Measurements from ENCODE around the gene BLM.
"Not testable (repeated sequence)": the region's sequence is repeated elsewhere in the genome, so short reads cannot be mapped to it uniquely, and the experiment has no call there.

BLM gene

DNA sequence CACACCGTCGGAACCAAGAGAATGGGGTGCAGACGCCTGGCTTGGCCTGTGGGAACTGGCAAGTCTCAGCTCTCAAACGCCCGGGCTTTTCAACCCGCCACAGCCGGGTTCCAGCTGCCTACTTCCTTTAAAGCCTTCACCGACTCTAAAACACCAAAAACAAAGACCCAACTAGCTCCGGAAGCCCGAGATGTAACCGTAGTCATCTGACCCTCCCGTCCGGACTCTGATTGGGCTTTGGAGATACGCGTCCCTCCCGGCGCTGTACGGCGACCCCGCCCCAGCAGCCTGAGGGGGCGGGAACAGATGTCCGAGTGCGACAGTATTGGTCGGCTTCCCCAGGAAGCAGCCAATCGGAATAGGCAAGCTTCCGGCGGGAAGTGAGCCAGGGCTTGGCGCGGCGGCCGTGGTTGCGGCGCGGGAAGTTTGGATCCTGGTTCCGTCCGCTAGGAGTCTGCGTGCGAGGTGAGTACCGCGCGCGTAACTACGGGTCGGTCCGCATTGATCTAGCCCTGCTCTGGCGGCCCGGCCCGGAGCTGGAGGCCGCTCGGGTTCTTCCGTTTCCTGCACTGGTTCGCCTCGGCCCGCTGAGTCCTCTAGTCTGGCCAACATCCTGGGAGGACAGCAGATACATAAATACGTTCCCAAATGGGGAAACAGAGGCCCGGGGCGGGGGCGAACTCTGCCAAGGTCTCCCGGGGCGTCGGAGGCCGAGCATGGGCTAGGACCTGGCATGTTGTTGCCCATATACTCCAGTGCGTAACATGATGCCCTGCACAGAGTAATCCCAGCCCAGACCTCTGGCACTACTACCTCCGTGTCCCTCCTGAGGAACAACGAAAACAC, at the start of gene BLM:
Gene BLM, plus strand, starts transcription at position 371 of the 846 bp plus-strand sequence. CDS start 30,047 bp downstream, outside the sequence.
- peak; percentile 92 to 95 for DNase-seq

DNA sequence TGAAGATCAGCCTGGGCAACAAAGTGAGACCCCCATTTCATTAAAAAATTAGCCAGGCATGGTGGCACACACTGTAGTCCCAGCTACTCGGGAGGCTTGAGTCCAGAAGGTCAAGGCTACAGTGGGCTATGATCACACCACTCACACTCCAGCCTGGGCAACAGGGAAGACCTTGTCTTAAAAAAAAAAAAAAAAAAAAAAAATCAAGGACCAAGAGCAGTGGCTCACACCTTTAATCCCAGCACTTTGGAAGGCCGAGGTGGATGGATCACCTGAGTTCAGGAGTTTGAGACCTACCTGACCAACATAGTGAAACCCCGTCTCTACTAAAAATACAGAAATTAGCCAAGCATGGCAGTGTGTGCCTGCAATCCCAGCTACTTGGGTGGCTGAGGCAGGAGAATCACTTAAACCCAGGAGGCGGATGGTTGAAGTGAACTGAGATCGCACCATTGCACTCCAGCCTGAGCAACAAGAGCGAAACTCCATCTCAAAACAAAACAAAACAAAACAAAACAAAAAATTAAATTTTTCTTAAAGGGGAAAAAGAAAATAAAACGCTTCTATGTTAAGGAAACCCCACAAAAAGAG, 49.3 kb upstream of the BLM start:
- DNase-seq = not testable (repeated sequence)

DNA sequence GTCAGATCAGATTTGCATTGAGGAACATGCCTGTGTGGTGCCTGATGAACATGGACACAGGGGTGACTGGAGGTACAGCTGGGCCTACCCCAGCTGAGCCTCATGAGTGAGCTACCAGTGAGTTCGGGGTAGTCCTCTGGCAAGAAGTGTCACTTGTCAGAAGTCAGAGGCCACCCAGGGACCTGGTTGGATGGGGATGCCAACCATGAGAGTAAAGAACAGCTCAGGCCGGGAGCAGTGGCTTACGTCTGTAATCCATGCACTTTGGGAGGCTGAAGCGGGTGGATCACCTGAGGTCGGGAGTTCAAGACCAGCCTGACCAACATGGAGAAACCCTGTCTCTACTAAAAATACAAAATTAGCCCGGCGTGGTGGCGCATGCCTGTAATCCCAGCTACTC, 46.5 kb upstream of the BLM start:
- not testable (repeated sequence) for DNase-seq

DNA sequence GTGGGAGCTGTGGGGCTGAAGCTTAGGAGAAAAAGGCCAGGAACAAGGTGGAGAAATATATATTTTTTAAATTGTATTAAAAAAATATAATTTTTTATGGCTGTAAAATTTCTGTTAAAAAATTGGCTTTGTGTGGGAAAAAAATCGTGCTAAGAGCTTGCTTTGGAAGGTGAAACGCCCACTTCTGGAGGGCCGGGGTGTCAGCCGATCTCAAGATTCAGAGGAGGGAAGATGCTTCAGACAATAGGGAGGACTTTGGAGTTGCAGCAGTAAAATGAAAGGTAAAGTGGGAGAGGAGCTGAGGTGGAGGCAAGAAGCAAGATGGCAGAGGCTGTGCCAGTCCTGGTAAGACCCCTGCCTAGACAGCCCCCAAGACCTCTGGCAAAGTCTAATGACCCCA, 45.9 kb upstream of the BLM start:
- no peak for DNase-seq

DNA sequence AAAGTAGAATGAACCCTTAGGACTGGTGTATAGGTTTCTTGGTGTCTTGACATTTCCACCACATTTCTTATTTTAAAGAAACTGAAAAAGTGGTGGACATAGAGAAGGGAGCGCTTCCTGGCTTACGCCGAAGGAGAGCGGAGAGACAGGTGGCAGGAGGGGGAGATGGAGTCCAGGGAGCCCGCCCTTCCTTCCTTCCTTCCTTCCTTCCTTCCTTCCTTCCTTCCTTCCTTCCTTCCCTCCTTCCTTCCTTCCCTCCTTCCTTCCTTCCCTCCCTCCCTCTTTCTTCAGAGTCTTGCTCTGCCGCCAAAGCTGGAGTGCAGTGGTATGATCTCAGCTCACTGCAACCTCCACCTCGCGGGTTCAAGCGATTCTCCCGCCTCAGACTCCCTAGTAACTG, 43.8 kb upstream of the BLM start:
- DNase-seq = not testable (repeated sequence)

DNA sequence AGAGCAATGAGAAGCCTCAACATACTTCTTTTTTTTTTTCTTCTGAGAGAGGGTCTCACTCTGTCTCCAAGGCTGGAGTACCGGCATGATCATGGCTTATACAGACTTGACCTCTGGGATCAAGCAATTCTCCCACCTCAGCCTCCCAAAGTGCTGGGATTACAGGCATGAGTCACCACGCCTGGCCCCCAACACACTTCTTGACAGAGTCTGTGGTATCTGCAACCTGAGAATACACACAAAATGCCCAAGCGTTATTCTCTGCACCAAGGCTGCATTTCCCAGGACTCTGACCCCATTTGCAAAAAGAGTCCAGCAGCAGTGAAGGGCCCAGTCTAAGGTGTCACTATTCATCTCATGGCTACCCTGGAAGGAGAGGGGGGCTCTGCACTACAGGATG, 42.7 kb upstream of the BLM start:
- DNase-seq = no peak

DNA sequence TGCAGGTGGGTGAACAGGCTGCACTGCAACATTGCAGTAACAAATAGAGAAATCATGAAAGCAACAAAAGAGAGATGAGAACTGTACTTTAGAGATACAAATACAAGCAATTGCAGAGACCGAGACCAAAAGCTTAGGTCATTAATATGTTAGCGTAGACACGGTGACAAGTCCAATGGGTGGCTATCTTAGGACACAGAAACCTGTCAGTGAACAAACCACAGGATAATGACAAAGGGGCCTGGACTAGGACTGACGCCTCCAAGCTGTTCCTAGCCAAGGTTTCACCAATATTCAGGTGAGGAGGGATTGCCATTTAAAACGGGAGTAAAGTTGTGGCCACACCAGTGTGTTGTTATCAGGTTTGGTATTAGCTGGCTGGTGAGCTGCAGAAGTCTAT, 41.7 kb upstream of the BLM start:
- no peak for DNase-seq

DNA sequence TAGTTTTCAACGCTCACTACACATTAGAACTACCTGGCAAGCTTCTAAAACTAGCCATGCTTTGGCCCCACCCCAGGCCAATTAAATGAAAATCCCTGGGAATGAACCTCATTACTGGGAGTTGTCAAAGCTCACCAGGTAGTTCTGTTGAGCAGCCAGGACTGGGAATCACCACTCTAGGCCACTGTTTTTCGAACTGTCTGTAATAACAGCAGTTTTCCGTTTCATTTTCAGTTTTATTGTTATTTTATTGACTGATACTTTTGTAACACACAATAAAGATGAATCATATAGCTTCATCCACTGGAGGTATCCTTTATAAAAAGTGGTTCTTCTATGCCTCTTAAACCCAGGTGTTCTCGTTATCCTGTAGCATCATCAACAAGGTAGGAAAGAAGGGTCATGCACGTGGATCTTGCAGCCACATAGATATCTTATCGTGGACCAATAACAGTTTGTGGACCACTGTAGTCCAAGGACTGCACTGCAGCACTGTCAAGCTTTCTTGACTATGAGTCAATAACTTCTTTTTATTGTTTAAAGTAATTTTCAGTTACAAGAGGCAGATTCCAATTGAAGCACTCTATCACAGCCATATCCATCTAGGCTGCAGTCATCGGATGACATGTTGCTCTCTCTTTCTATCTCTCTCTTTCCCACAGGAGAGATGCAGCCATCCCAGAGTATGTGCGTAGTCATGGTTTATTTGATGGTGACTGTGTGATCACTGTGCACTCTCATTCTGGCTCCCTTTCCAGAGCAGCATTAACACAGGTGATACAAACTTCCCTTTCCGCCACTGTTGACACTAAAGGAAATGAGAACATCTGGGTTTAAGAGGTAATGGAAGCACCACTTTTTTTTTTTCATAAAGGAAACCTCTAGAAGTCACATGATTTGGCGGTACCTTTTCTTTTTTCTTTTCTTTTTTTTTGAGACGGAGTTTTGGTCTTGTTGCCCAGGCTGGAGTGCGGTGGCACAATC, 39.0 kb upstream of the BLM start:
- DNase-seq = no peak

DNA sequence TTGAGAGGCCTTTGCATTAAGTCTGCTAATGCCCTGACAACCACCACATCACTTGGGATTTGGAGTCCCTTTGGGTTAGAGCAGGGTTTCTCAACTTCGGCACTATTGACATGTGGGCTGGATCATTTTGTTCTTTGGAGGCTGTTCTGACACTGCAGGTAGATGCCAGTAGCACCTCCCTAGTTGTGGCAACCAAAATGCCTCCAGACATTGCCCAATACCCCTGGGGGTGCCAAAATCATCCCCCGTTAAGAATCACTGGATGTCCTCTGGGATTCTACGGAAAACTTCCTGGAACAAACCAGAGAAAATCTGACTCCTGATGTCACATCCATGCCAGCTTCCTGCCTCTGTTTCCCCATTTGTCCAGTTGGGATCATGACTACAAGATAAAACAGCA, 37.2 kb upstream of the BLM start:
- DNase-seq = no peak

DNA sequence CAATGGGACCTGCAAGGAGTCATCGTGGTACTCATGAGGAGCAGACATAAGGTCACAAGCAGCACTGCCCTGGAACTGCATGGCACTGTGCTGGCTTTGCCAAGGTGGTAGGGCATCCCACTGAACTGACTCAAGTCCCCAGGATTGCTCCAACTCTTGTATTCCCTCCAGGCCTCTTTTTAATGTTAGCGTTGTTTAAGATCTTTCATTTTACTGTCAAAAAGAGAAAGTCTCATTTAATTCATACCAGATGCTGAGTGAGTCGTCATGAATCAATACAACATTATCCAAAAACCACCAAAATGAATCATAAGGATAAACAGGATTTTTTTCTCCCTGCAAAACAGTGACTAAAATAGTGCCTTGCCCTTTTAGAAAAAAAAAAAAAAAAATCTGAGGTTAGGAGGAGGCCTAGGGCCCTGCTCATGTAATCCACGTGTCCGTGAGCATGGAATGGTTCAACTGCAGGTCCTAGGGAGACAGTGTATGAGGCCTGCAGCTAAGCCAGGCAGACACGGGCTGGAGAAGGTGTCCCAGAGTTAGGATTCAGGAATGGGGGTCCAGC, 36.7 kb upstream of the BLM start:
- DNase-seq = no peak

DNA sequence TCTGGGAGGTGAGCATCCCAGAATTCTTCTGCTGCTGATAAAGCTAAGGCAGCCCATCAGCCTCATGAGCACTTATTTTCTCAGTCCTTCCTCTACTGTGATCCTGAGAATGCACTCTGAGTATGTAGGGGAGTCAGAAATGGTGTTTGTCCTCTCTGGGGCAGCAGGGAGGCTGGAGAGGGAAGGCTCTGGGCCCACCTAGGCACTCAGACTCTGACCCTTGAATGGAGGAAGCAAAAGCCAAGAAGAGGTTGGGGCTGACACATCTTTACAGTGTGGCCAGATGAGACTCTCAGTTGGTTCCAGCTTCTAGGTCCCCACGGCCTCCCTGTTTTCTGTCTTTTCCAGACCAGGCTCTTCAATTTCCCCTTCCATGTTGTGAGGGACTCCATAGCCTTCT, 36.1 kb upstream of the BLM start:
- no peak for DNase-seq

DNA sequence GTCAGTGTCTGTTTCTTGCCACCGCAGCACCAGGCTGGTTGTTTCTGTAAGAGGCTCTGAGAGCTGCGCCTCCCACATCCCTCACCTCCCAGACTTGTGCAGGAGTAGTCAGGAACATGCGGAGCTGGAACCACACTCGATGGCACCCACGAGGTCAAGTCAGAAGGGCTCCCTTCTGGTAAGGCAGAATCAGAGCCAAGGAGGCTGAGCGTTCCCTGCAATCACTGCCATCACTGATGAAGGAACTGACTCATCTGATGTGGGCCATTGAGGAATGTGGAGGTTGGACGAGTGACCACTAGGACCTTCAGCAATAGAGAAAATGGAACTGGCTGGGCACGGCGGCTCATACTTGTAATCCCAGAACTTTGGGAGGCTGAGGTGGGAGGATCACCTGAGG, 35.7 kb upstream of the BLM start:
- no peak for DNase-seq

DNA sequence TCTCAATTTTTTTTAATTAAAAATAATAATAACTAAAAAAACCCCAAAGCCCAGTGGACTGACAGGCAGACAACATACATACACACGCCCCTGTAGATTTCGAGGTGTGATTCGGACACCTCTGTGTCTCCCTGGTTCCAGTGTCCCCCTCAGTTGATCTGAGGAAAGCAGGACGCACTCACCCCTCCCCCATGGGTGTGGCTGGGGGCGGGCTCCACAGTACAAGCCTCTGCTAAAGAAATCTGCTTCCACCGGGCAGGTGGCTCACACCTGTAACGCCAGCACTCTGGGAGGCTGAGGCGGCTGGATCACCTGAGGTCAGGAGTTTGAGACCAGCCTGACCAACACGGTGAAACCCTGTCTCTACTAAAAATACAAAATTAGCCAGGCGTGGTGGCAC, 33.8 kb upstream of the BLM start:
- no peak for DNase-seq

DNA sequence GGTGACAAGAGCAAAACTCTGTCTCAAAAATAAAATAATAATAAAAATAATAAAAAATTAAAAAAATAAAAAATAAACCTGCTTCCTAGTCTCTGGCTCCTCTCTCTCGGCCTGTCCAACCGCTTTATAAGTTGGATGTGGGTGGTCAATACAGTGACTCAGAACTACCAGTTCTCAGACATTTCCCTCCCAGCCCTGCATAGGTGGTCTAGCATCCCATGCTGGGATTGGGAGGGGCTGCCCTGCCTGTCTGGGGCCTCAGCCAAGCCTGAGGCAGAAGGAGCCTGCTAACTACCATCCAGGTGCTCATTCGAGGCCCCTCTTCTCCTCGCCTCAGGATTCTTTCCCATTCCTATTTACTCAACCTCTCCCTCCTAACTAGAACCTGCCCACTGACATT, 33.3 kb upstream of the BLM start:
- DNase-seq = no peak

DNA sequence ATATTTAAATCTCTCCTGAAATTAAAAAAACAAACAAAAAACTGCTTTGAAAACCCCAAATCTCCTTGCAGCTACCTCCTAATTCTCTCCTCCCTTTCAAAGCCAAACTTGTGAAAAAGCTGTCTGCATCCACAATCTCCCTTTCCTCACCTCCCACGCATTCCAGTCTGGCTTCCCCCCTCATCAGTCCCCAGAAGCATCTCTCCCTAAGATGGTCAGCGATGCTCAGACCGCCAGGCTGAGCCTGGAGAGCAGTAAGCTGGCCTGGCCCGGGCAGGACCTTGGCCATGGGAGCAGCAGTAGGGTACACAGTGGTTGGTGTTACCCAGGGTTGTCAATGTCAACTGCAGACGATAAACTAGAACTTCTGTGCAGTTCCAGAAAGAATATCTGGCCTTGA, 32.9 kb upstream of the BLM start:
- no peak for DNase-seq

DNA sequence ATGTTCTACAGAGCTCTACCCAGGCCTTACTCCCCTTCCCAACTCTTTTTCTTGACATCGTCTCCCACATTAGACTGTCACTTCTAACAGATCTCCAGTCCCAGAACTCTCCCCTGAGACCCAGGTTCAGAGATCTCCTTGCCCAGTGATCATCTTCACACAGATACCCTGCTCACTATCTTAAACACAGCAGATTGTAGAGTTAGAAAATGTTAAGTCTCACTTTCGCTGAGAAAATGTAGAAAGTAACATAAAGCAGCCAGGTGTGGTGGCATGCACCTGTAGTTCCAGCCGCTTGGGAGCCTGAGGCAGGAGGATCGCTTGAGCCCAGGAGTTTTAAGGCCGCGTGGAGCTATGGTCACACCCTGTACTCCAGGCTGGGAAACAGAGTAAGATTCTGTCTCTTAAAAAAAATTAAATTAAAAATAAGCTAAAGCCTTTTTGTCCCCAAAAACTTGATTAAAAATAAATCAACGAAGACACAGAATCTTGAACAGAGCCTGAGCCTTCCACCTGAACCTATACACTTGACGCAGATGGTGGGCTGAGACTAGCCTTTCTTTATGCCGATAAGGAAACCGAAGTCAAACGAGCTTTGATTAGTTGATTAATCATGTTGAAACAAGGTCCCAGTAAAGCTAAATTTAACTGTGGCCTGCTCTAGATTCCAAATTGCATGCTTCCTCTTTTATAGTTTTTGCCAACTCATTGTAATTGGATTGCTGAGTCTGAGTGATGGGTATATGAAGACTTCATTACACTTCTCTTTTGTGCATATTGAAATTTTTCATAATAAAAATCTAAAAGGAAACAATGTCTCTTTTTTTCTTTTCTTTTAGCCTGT, 31.3 kb upstream of the BLM start:
- DNase-seq = no peak

DNA sequence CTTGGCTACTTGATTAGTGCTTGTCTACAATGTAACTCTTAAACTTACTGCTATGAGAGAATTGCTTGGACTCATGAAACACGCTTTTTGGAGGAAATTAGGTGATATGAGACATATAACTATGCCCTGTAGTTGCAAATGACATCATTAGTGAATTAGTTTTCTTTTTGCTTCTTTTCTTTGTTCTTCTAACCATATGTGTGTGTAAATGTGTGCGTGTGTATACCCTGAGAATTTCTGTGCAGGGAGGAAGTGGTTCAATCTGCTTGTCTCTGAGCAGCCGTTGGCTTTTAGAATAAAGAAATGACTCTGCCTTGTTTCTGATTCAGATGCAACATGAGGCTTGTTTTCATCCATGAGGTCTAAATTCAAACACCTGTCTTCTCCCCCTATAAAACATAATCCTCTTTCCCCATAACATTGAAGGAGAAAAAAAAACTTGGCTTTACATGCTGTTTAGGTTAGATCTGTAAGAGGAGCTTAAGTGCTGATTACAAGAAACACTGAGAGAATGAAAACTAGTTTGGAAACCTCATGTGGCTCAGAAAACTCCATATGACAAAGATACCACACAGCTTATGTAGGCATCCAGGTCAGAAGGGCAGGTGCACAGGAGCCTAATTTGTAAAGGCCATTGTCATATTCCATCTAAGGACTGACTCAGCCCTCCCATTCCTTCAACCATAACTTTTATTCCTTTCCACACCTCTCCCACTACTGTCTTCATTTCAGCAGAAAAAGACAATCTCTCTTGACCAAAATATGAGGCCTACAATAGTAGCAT, 30.5 kb upstream of the BLM start:
- no peak for DNase-seq

DNA sequence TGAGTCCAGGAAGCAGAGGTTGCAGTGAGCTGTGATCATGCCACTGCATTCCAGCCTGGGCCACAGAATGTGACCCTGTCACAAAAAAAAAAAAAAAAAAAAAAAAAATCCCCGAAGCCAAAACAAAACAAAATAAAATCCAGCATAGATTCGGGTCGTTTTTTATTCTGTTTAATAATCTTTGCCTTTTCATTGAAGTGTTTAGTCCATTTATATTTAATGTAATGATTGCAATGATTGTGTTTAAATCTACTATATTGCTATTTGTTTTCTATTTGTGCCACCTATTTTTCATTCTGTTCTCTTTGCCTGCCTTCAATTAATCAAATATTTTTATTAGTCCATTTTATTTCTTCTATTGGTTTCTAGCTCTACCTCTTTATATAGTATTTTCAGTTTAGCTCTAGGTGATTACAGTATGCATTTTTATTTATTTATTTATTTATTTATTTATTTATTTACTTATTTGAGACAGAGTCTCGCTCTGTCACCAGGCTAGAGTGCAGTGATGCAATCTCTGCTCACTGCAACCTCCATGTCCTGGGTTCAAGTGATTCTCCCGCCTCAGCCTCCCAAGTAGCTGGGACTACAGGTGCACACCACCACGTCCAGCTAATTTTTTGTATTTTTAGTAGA, 27.7 kb upstream of the BLM start:
- DNase-seq = not testable (repeated sequence)

DNA sequence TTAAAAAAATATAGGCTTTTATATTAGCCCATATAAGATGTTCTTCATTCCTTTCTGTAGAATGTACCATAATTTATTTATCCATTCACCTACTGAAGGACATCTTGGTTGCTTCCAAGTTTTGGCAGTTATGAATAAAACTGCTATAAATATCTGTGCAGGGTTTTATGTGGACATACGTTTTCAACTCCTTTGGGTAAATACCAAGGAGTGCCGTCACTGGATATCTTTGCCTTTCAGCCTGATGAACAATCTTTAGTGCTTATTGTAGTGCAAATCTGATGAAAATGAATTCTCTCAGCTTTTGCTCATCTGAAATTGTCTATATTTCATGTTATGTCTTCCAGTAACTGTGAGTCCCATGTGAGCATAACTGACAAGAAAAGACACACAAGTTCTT, 26.6 kb upstream of the BLM start:
- no peak for DNase-seq

DNA sequence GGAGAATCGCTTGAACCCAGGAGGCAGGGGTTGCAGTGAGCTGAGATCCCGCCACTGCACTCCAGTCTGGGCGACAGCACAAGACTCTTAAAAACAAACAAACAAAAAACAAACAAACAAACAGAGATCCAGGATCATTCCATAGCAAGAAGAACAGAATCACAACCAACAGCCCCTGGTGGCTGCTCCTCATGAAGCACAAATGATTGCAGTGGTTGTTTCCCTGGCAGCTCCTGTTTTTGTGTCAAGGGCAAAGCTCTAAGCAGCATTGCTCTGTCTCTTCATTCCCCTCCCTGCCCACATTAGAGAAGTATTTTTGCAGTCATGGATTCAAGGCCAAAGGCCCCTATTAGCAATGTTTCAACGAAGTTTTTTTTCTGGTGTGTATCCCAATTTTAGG, 25.8 kb upstream of the BLM start:
- no peak for DNase-seq
